ENCODE results near the gene PHACTR3. TPM values are rescaled to one million over a fixed set of nuclear protein-coding genes. Genes with fewer than 3 reads are reported as not detected.

PHACTR3 gene
- polyA plus RNA-seq, 5 donors: 3.4 to 6.3 (median 5.7) TPM

GRCh38 chr20:59690101-59690500 is 85.8 kb downstream of the PHACTR3 start:
- no peak for DNase-seq

DNA sequence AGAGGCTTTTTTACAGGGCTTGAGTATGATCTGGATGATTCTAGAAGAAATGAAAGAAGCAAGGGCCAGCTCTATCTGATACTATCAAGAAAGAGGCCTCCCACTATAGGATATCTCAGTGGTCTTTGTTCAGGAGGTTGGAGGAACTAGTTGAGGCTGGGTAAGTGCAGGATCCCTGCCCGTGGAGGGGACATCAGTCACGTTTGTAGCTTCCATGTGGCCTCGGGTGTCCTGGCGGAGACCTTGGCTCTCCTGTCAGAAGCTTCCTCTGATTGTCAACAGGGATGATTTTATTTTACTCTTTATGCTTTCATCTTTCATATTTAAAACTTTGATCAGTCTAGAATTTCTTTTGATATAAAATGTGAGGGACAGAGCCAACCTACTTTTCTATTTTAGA is 86.6 kb downstream of the PHACTR3 start:
- no peak for DNase-seq

- DNase-seq: no peak
These were observed 87.8 kb downstream of the PHACTR3 start for GRCh38 chr20:59692139-59692538.

- DNase-seq: no peak
These were observed 89.2 kb downstream of the PHACTR3 start for GRCh38 chr20:59693587-59693986.

DNA sequence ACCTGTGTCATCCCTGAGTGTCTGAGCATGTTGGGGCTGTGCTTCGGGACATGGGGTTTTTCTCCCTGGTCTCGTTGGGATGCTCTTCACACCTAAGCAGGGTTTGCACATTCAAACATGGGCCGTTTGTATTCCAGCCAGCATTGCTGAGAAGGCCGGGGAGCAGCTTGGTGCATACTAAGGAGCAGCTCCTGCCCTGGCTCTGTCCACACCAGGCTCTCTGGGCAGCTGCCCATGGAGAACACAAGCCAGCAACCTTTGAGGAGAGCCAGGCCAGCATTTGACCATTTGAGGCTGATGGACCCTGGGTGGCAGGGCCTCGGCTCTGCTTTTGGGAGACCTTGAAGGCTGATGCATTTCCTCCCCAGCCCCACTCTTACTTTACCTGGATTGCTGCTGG is 92.1 kb downstream of the PHACTR3 start:
- no peak for DNase-seq

DNA sequence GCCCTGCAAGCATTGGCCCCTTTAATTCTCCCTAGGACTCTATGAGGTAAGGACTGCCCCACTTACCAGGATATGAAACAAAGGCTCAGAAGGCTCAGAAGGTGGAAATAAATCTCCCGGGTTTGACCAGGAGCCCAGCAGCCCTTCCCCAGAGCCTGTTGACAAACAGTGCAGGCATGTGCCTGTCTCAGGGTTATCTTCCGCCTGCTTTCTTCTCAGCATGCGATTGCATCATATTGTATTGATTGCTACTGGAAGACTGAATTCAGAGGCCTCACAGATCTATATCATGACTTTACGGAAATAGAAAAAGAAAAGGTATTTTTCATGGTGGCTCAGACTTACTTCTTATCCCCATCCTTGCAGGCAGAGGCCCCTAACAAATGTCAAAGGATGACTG is 92.7 kb downstream of the PHACTR3 start:
- DNase-seq: no peak

DNA sequence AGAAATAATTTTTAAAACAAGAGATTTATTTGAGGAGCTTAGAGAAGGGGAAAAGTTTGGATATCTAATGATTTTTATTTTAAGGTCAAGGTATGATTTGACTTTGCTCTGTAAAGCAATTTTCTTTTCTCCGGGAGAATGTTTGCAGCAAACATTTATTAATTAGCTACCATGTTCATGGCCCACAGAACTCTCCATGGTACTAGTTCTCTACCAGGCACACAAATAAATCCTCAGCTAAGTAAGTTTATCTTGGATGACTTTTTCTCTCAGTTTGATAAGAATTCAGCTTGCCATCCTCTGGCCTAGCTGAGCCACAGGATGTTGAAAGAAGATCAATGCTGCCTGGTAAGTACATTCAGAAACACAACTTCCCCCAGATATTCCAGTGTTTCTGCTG is 94.3 kb downstream of the PHACTR3 start:
- no peak for DNase-seq

GRCh38 chr20:59701236-59701635 is 96.9 kb downstream of the PHACTR3 start:
- DNase-seq: no peak

DNA sequence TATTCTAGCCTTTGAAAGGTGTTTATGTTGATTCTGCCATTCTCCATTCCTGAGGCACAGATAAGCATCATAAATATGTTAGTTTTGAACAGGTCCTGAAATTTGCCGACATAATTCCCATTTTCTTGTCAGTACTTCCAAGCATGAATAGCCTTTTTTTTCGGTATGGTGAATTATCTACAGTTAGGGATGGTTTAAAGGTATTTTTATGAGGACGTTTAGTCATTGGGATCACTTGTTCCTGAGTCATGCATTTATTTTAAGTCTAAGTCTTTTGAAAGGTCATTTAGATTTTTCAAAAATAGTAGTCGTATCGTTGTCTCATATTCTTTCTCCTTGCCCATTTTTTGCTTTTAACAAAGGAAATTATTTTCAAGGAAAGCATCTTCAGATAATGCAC is 98.7 kb downstream of the PHACTR3 start:
- no peak for DNase-seq

DNA sequence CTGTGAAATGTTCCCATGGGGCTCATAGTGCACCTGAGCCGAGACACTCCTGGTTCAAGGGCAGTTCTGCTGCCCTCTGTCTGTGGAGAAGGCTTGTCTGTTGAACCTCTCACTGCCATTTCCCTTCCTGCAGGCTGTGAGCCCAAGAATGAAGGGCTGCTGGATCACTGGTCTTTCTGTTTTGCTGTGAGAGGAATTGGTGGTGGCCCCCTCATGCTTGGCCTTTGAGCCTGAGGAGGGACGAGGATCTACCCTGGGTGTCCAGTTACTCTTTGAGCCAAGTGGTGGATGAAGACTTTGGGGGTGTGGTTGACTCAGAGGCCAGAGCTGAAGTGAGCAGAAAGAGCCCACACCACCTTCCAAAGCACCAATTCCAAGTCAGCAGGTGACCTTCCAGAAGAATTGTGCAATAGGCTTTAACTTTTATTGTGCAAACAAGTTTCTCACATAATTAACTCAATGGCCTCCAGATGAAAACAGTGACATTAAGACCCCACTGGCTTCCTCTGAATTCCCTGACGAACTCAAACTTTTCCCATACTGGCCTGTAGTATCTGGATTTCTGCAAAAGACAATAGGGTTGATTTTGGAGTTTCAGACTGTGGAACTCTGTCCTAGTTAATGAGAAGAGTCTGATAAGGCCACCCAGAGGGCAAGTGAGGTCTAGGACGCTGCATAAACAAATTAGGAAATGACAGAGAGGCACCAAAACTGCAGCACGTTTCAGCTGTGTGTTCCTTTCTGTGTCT is 101.5 kb downstream of the PHACTR3 start:
- peak; percentile 66 to 73 for DNase-seq

GRCh38 chr20:59706400-59706693 is 102.0 kb downstream of the PHACTR3 start:
- no peak for DNase-seq

- no peak for DNase-seq
These were observed 104.0 kb downstream of the PHACTR3 start for GRCh38 chr20:59708326-59708725.

GRCh38 chr20:59709636-59710035 is 105.3 kb downstream of the PHACTR3 start:
- no peak for DNase-seq

- no peak for DNase-seq
These were observed 113.7 kb downstream of the PHACTR3 start for GRCh38 chr20:59718071-59718470.

- no peak for DNase-seq
These were observed 114.4 kb downstream of the PHACTR3 start for GRCh38 chr20:59718751-59719150.

DNA sequence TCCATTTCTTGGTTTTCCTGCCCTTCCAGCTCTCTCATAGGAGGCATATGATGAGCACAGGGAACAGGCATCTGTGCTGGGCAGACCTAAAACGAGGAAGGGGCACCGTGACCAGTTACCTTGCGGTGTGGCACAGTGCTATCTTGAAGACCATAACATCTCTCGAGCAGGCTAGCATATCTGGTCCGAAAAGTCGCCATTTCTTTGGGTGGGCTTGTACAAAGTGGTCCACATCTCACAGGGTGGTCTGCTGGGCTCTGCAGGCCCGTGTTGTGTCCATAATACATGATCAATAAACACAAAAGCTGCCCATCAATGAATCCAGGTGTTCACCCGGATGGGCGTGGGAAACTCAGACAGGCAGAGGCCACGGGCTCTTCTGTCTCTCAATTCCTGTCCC is 115.7 kb downstream of the PHACTR3 start:
- DNase-seq: no peak

- no peak for DNase-seq
These were observed 117.0 kb downstream of the PHACTR3 start for GRCh38 chr20:59721386-59721785.

- DNase-seq: no peak
These were observed 118.8 kb downstream of the PHACTR3 start for GRCh38 chr20:59723108-59723500.

GRCh38 chr20:59723607-59724456 is 119.5 kb downstream of the PHACTR3 start:
- no peak for DNase-seq

DNA sequence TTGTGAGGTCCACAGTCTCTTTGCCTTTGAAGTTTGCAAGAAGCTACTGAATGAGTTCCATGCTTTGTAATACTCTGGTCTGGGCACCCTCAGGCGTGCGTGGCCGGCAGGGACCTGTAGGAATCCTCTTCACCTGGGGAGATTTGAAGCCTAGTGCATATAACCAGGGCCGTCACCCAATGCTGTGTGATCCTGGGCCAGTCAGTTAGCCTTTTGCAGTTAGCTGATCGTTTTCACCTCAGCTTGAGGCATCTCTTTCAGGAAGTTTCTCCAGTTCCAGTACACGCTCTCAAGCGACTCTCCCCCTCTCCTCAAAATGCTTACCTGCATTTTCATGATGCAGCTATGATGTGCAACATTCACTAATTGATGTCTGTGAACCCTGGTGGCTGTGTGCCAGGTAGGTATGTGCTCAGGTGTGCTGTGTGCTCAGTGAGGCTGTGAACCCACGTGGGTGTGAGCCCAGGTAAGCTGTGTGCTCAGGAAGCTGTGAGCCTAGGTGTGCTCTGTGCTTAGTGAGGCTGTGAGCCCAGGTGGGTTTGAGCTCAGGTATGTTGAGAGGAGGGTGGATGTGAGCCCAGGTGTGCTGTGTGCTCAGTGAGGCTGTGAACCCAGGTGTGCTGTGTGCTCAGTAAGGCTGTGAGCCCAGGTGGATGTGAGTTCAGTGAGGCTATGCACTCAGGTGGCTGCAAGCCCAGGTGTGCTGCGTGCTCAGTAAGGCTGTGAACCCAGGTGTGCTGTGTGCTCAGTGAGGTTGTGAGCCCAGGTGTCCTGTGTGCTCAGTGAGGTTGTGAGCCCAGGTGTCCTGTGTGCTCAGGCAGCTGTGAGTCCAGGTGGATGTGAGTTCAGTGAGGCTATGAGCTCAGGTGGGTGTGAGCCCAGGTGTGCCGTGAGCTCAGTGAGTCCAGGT is 120.4 kb downstream of the PHACTR3 start:
- DNase-seq: no peak

GRCh38 chr20:59725476-59726280 is 121.3 kb downstream of the PHACTR3 start:
- no peak for DNase-seq

GRCh38 chr20:59726281-59726595 is 121.9 kb downstream of the PHACTR3 start:
- no peak for DNase-seq
